ENCODE results near the gene RYR3. TPM values are rescaled to one million over a fixed set of nuclear protein-coding genes. Genes with fewer than 3 reads are reported as not detected.

The RYR3 gene
- polyA plus RNA-seq, 4 donors, result 4.8 to 10.1 (median 7.1) TPM

DNA sequence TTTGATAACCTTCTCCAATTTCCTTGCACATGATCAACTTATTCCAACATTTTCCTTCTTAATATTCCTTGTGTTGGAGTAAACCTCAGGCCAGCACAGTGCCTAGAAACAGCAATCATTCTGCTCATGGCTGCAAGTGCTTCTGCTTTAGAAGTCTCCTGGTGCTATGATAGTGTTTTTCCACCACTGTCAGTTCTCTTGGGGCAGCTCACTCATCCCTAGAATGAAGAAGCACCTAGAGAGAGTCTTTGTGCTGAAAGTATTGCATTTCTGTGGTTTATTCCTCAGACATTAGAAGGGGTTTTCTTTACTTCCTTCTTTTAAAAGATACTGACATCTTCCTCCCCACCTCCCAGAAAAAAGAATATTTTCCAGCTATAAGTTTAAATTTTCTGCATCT is 183.5 kb downstream of the RYR3 start:
- no peak for DNase-seq (ENCODE audit: low read depth in 4 of 4, low spot score in 3 of 4)

DNA sequence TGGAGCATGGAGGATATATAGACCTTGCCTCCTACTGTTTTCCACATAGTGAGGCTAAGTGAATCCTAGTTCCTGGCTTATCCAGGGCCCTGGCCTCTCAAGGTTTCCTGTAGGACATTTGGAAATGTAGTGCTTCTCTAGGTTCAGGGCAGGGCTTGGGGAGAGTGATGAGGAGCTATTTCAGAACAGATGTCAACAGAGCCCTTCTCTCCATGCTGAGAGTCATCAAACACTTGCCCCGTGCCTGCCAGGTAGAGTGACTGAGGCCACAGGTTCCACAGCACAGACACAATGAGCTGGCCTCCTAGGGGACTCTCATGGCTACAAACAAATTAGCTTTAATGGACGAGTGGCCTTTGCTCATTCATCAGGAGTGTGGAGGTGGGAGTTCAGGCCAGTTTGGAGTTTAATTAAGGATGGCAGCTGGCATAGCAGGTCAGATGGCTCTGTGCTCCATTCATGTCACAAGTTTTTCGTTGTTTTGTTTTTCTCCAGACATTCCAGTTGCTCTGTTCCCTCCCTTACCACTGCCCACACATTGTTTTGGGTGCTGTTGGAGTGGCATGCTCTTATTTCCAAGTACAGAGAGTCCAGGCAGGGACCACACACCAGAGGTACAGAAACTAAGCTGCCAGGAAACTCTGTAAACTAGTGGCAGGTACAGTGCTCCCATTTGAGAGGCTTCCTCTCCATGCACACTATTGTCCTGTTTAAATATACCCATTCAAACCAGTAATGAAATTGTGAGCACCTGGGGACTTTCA is 189.8 kb downstream of the RYR3 start:
- DNase-seq (ENCODE audit: low read depth in 4 of 4, low spot score in 3 of 4), result peak in 3 of 4 donors; percentile 9 to 20 (median 15)

DNA sequence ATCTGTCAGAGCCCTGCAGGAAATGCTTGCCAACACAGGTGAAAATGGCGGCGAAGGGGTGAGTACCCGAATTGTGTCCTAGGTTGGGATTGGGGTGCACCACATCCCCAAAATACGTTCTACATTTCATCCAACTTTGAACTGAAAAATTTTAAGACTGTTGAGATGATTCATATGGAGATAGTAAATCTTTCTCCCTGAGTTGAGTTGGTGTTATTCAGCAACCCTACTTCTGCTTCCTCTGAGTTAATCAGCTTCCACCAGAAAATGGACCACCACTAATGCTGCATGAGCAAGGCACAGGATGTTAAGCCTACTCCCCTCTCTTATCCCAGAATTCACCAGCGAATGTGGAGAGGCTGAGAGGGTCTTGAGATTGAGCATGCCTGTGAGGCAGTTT is 192.9 kb downstream of the RYR3 start:
- DNase-seq (ENCODE audit: low read depth in 4 of 4, low spot score in 3 of 4), result no peak

DNA sequence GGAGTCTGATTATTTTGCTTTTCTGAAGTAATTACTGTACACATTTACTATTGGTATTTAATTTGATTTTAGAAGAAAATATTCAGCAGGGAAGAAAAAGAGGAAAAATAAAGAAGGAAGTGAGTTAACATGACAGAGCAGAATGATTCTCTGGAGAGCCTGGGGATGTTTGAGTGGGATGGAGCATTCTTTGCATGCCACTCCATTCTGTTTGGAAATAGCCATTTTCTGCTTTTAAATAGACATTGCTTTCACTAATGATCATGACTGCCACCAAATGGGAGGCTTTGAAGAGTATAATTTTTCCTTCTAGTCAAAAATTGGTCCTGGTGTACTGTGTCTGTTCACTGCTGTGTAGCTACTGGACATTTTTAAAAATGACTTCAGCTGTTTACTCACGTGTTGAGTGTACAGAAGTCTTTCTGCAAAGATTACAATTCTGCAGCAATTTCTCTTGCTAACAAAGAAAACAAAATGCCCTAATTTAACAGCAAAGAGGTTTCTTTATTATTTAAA is 196.1 kb downstream of the RYR3 start:
- DNase-seq (ENCODE audit: low read depth in 4 of 4, low spot score in 3 of 4), result no peak

DNA sequence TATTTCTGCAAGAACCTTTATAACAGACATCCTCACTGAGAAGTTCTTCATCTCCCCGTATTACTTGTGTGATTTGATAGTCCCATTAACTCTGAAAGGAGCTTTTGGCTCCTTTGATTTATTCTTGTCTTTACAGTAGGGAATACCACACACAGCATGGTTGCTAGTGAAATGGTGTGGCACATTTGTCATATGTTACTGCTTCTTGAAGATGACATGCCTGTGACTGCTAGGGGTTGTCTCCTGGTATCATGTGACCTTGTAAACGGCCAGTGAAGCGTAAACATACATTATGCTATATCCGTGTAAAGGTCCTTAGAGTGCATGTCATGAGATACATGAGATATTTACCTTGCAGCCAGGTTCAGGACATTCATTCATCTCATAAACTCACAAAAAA is 197.9 kb downstream of the RYR3 start:
- DNase-seq (ENCODE audit: low read depth in 4 of 4, low spot score in 3 of 4), result no peak

DNA sequence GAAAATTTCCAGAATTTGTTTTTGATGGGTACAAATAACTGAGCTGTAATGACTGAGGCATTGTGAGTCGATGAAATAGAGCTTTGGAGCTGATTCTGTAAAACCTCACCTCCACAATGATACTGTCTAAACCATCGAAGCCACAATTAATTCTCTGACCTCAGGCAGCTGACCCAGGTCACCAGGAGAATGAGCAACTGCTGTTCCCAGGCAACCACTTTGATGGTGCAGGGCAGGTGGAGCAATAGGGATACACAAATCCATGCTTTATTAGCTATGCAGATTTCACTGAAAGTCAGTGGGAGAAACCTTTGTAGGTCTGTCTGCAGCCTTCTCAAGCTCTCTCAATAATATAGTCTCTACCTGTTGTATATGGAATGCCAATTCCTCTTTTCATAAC is 204.4 kb downstream of the RYR3 start:
- DNase-seq (ENCODE audit: low read depth in 4 of 4, low spot score in 3 of 4), result no peak

DNA sequence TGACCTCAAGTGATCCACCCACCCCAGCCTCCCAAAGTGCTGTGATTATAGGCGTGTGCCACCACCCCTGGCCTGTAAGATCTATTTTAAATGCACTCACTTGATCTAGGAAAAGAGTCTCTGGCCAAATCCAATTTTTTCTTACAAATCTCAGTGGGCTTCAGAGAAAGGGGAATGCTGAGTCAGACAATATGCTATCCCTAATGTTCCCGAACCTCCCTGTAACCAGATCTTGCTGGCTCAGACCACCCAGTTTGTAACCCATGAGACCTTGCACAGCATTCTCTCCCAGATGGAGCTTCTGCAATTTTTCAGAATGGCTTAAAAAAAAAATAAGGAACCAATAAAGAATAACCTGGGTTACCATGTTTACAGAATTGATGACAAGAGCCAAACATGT is 205.8 kb downstream of the RYR3 start:
- no peak for DNase-seq (ENCODE audit: low read depth in 4 of 4, low spot score in 3 of 4)

DNA sequence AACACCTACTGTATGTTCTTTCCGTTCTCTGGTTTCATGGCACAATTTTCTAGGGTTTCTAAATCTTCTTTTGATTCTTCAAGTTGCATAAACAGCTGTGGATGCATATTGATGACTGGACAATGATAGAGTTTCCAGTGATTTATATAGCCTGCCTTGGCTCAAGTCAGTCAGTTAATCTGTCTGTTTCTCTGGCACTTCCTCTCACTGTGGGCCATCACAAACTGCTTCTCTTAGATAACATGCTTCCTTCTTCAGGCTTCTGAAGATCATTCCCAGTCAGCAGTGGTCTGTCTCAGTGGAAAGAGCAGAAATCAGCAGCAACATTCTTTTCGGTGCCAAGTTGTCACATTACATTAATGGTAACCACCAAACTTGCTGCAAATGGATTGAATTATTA is 207.2 kb downstream of the RYR3 start:
- DNase-seq (ENCODE audit: low read depth in 4 of 4, low spot score in 3 of 4), result no peak

DNA sequence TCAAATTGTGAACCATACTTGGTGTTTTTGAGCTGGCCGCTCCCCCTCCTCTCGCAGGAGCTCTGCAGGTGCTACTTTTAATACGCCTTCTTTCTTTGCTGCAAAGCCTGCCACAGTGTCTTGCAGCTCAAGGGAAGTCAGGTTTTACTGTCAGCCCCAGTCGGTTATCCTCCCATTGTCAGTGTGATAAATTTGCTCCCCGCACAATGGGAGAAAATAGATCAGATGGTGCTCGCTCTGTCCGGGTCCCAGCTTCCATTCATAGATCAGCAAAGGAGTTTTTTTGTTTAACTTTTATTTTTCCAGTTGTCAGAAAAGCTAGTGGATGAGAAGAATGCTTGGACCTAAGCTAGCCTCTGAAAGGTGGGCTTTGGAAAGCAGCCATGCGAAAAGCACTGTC is 207.7 kb downstream of the RYR3 start:
- no peak for DNase-seq (ENCODE audit: low read depth in 4 of 4, low spot score in 3 of 4)

DNA sequence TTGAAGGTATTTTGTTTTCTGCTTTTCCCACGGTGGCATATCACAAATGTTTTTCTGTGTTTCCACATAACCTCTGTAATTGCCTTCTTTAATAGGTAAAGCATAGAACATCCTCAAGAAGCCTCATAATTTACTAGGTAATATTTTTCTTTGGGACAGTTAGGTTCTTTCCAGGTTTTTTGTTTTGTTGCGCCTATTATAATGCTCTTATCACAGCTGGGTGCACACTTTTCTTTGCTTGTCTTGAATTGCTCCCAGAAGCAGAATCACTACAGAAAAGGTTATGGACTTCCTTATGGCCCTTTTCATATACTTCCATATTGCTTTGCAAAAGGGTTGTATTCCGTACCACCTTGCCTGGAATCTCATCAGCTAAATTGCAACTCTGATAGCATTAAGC is 213.5 kb downstream of the RYR3 start:
- DNase-seq (ENCODE audit: low read depth in 4 of 4, low spot score in 3 of 4), result no peak

DNA sequence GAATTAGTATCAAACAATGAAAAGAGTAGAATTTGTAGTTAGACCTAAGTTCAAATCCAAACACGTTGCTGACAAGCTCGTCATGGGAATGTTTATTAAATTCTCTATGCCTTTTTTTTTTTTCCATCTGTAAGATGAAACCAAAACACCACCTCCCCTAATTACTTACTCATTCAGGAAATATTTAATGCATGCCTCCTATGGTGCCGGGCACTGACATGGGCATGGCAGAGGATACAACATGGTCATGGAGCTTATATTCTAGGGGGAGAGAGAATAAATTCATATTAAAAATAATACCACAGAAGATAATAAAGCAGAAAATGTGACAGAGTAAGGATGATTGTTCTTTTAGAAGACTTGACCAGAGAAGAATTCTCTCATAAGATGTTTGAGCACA is 215.8 kb downstream of the RYR3 start:
- DNase-seq (ENCODE audit: low read depth in 4 of 4, low spot score in 3 of 4), result no peak

DNA sequence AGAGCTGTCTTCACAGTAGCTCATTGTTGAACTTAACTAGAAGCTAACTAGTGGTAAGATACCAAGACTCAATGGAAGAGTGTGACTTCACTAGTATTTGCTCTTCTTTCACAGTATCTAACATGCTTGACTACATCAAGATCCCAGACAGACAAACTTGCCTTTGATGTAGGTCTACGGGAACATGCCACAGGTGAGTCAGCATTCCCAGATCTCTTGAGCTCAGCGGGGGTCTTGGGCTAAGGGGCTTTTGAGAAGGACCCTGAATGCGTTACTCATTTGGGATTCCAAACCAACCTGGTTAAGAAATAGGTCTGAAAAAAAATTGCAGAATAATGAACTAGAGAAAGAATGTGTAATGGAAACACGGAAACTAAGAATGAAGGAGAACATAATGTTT is 222.4 kb downstream of the RYR3 start:
- no peak for DNase-seq (ENCODE audit: low read depth in 4 of 4, low spot score in 3 of 4)

DNA sequence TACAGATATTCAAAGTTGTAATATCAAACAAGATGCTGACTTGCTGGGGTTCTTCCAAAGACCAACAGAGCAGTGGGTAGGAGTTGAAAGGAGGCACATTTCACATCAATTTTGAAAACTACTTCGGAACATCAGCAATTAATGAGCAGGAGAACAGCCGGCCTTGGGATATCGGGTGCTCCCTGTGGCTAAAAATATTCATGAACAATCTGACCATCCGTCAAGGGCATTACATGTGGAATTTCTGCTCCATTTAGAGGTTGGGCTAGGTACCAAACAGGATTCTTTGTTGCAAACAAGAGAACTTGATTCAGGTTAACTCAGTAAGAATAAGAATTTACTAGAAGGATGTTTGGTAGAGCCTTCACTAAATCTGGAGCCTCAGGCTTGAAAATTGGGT is 223.9 kb downstream of the RYR3 start:
- no peak for DNase-seq (ENCODE audit: low read depth in 4 of 4, low spot score in 3 of 4)

DNA sequence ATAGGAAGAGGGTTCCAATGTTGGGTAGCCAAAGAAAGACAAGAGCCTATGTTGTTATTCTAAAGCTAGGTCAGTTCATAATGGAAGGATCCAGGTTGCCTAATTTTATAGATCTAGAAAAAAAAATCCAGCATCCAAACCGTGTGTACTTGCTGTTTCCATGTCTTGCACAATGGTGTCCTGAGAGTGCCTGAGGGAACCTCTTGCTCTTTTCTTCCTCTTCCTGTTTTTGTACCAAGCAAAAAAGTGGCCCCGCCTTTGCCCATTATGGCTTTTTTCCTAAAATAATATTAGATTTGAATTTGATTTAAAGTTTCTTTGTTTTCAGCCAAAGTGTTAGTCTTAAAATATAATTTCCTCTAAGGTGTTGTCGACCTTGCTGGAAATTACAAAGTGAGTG is 224.4 kb downstream of the RYR3 start:
- DNase-seq (ENCODE audit: low read depth in 4 of 4, low spot score in 3 of 4), result no peak

DNA sequence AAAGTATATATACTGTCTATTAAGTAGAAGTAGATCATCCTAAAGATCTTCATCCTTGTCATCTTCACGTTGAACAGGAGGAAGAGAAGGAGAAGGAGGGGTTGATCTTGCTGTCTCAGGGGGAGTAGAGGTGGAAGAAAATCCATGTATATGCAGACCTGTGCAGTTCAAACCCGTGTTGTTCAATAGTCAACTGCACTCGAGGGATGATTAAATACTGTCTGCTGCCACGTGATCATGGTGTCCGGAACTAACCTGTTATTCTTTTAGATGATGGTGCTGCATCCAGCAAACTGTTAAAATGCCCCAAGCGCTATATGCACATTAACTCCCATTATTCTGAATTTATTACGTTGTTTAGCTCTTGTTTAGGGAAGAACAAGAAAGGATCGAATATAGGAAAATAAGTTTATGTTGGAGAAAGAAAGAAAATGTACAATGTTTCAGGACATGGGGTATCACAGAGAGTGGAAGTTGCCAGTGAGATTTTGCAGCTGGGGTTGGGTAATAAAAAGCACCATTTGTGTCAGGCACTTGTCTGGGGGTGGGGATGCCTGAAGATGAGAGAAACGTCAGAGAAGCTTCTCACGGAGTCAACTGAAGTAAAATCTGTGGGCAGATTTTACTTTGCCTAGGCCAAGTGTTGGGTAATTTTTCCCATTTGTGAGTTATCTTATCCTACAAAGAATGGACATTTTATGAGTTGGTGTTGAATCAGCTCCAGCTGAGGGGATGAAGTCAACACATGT is 229.2 kb downstream of the RYR3 start:
- no peak for DNase-seq (ENCODE audit: low read depth in 4 of 4, low spot score in 3 of 4)

DNA sequence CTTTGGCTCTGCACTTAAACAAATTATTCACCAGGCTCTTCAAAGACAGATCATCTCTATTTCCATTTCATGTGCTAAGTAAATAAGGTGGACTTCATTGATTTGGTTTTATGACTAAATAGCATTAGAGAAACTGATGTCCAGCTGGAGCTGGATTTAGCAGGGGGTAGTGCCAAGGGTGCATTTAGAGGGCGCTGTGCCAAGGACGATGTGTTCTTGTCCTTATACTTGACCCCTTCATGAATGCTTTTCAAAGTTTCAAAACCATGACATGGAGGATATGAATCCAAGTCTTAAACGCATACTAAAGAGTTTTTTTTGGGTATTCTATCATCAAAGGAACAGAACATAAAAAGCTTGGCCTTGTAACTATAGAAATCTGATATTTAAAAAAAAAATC is 233.2 kb downstream of the RYR3 start:
- DNase-seq (ENCODE audit: low read depth in 4 of 4, low spot score in 3 of 4), result no peak

DNA sequence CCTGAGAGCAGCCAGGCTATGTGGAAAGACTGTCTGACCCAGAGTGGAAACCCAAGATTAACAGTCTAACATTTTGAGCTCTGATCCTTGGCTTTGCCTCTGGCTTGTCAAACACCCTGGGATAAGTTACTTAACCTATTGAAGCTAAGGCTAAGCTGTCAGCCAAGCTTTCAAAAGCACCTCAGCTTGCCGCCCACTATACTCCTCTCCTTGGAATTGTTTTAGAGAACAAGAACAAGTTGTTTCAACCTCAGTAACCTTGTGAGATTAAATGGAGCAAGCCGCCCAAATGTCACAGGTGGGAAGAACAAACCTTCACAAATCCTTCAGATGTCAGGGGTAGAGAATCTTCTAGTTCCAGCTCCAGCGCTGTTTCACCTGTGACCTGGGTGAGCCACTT is 235.1 kb downstream of the RYR3 start:
- no peak for DNase-seq (ENCODE audit: low read depth in 4 of 4, low spot score in 3 of 4)

DNA sequence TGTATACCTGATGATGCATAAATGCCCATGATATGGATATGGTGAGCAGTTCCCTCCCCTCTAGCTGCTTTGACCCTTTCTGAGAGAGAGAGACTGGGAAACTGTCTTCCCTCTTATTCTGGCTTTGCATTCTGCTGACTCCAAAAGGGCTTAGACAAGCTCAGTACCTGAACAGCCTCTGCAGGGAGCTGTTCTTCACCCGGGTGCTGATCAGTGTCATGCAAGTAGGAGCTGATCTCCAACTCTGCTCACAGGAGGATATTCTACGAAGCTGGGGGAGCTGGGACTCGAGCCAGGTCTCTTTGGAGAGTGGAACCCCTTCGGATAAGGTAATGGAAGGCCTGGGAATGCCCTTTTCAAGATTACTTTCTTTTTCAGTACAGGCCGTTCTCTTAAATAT is 237.1 kb downstream of the RYR3 start:
- peak; percentile 42 to 61 (median 54) for DNase-seq (ENCODE audit: low read depth in 4 of 4, low spot score in 3 of 4)

DNA sequence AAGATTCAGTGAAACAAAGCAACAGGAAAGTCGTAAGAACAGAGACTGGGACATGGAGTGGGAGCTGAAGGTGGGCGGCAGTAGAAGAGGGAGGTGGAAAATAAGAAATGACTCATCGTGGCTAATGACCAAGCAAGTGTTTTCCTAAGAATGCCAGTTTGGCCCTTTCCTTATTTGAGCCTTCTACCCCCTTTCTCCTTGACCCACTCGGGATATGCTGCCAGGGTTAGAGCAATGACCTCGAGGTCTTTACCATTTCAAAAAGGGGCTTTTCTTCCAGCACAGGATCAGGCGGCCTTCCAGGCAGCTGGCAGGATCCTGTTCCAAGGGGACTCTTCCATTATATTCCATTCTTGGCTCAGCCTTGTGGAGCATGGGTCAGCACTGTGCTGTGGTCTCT is 241.1 kb downstream of the RYR3 start:
- no peak for DNase-seq (ENCODE audit: low read depth in 4 of 4, low spot score in 3 of 4)

DNA sequence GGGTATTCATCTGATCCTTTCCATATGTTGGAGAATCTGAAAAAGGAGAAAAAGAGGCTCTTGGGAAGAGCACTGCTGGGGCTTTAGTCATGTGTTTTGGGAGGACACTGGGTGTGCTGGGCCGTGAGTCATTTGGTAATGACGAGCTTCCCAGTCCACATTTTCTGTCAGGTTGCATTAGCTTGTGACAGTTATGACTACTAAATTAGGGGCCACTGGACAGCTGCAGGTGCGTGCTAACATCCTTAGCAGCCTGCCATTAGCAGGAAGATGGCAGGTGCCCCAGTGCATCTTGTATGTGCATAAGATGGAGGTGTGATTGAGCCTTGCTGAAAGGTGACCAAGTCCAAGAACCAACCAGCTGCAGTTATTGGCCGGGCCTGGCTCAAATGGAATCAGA is 242.4 kb downstream of the RYR3 start:
- DNase-seq (ENCODE audit: low read depth in 4 of 4, low spot score in 3 of 4), result no peak

DNA sequence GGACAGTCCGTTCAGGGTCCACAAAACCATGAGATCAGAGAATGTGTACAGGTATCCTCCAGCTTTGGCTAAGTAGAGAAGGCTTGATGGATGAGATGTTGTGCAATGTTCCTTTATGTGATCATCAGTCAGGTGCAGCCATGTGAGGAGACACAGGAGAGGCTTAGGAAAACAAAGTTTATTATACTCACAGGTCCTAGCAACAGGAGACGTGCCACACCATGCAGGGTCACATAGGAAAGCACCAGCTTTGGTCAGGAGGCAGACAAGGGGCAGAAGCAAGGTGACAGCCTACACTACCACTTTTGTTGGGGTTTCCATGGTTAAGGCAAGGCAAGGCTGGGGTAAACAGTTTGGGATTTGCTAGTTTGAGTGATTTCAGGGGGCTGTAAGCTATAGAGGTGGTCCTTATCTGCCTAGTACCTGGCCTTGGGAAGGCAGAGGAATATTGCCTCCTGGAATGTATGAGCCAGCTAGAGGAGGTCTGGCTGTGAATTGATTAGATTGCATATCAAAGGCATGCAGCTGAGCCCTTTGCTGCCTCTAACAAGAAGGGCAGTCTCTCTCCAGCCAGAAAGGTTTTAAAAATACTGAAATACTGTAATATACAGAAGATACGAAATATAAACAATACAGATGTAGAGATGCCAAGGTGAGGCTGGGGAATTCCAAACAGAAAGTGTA is 248.6 kb downstream of the RYR3 start:
- DNase-seq (ENCODE audit: low read depth in 4 of 4, low spot score in 3 of 4), result no peak

DNA sequence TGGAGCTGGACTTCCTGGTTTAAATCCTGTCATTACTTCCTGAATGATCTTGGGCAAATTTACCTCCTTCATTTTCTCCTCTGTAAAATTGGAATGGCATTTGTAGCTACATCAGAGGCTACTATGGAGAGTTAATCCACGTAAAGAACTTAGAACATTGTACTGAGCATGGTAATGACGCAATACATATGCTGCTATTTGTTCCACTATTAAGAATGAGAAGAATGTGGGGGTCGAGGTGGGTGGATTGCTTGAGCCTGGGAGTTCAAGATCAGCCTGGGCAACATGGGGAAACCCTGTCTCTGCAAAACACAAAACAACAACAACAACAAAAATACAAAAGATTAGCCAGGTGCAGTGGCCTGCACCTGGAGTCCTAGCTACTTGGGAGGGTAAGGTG is 250.6 kb downstream of the RYR3 start:
- no peak for DNase-seq (ENCODE audit: low read depth in 4 of 4, low spot score in 3 of 4)

Measured in right renal pelvis (tissue), 4 donors.